ENCODE data around the gene CTDNEP1.
A peak's percentile ranks its signal among the peaks of the same experiment; 100 is the strongest.

Gene CTDNEP1

DNA sequence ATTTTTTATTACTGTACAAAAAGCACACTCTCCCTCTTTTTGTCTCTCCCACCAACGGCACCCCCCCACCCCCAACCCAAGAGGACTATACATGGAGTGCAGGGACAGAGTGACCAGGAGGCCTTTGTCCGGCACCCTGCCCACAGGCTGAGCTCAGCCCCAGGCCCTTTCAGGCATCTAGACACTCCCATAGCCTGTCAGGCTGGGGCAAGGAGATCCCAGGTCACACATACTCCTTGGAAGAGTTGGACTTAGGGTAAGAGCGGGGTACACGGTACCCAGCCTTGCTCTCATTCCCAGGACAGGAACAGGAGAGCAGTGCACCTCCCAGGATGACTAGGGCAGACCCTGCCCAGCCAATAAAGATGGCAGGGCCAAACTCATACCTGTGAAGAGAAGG is 8.6 kb upstream of the CTDNEP1 start:
- peak overlapping the region; percentile 96 for H3K4me3 ChIP-seq (ENCODE audit: low read depth, low read length)
- no peak for DNase-seq (ENCODE audit: low read depth)

DNA sequence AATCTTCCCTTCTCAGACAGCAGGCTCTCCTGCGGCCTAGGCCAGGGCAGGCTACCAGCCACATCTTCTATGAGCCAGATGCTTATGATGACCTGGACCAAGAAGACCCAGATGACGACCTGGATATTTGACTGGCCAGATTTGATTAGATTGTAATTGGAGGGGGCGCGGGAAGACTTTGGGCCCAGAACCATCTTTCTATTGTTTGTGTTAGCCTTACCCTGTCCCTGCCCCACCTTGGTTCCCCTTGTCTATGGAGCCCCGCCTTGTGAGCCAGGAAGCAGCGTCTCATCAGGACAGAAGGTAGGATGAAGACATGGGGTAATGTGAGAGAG is 8.0 kb upstream of the CTDNEP1 start:
- no peak for DNase-seq (ENCODE audit: low read depth)
- TF ChIP-seq, protein P1, sequence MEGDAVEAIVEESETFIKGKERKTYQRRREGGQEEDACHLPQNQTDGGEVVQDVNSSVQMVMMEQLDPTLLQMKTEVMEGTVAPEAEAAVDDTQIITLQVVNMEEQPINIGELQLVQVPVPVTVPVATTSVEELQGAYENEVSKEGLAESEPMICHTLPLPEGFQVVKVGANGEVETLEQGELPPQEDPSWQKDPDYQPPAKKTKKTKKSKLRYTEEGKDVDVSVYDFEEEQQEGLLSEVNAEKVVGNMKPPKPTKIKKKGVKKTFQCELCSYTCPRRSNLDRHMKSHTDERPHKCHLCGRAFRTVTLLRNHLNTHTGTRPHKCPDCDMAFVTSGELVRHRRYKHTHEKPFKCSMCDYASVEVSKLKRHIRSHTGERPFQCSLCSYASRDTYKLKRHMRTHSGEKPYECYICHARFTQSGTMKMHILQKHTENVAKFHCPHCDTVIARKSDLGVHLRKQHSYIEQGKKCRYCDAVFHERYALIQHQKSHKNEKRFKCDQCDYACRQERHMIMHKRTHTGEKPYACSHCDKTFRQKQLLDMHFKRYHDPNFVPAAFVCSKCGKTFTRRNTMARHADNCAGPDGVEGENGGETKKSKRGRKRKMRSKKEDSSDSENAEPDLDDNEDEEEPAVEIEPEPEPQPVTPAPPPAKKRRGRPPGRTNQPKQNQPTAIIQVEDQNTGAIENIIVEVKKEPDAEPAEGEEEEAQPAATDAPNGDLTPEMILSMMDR (IDR thresholded peaks at IDR 0.05; ENCODE audit: control insufficient read depth, extremely low read depth, insufficient read depth): no peak
- H3K4me3 ChIP-seq (ENCODE audit: low read depth, low read length): no peak overlapping the region

More for the DNA sequence above, 8.6 kb upstream of the CTDNEP1 start:
- TF ChIP-seq, protein P1 (IDR thresholded peaks at IDR 0.05; ENCODE audit: control insufficient read depth, extremely low read depth, insufficient read depth): no peak

DNA sequence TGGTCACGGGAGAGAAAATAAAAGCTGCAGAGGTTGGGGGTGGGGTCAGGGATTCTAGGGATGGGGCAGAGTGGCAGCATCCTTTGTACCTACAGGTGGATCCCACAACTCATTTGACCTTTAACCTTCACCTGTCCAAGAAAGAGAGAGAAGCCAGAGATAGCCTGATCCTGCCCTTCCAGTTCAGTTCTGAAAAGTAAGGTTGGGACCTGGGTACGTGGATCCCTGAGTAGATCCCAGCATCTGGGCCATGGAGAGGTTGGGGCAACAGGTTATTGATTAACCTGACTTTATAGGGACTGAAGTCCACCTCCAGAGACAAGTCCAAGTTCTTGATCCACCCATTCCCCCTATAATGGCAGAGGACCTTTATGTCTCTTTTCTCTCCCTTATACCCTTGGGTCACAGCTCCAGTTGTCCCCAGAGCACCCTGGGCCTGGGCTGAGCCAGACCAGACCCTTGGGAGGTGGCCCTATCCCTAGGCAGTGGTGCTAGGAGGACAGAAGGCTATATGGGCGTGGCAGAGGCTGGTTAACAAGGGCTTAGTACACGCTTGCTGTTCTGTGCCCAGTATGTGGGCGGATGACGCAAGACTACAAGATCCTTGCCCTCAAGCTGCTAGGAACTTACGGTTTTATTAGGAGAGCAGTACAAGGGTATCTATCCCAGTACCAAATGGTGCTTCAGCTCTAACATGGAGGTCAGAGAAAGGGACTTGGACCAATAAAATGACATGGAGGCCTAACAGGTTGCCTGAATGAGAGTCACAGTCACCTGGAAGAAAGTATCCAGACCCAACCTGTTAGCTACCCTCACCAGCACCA is 7.4 kb upstream of the CTDNEP1 start:
- no peak overlapping the region for H3K4me3 ChIP-seq (ENCODE audit: low read depth, low read length)
- TF ChIP-seq, protein P1 (IDR thresholded peaks at IDR 0.05; ENCODE audit: control insufficient read depth, extremely low read depth, insufficient read depth): no peak
- DNase-seq (ENCODE audit: low read depth): no peak

DNA sequence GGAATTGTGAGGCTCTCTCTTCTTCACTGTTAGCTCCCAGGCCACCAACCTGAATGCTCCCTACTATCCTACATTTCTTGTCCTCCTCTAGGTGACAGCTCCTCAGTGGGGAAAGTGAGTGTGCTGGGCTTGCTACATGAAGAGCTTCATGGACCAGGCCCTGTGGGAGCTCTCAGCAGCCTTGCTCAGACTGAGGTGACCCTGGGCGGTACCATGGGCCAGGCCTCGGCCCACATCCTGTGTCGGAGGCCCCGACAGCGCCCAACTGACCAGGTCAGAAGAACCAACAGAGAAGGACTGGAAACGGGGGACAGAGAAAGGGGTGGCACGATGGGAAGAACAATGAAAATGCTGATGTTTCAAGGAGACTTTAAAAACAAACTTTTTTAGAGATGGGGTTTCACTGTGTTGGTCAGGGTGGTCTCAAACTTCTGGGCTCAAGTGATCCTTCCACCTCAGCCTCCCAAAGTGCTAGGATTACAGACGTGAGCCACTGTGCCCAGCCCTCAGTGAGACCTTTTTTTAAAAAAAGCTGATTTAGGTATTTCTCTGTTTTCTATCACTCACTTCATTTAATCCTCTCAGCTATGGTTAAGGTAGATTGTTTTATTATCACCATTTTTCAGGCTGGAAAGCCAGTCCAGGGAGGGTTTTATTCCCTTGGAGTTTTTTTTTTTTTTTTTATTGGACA is 5.4 kb upstream of the CTDNEP1 start:
- DNase-seq (ENCODE audit: low read depth): no peak
- no peak overlapping the region for H3K4me3 ChIP-seq (ENCODE audit: low read depth, low read length)
- TF ChIP-seq, protein P1 (IDR thresholded peaks at IDR 0.05; ENCODE audit: control insufficient read depth, extremely low read depth, insufficient read depth): no peak

DNA sequence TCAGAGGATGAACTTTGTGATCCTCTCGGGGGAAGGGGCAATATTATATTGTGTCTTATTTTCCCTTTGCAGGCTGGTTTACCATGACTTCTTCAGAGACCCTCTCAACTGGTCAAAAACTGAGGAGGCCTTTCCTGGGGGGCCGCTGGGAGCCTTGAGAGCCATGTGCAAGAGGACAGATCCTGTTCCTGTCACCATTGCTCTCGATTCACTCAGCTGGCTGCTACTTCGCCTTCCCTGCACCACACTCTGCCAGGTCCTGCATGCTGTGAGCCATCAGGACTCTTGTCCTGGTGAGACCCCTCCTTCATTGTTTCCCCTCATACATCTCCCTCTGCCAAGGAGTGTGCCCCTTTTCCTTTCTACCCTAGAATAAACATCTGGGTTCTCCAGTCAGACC is 3.0 kb upstream of the CTDNEP1 start:
- no peak for DNase-seq (ENCODE audit: low read depth)
- H3K4me3 ChIP-seq (ENCODE audit: low read depth, low read length): no peak overlapping the region
- TF ChIP-seq, protein P1 (IDR thresholded peaks at IDR 0.05; ENCODE audit: control insufficient read depth, extremely low read depth, insufficient read depth): no peak

DNA sequence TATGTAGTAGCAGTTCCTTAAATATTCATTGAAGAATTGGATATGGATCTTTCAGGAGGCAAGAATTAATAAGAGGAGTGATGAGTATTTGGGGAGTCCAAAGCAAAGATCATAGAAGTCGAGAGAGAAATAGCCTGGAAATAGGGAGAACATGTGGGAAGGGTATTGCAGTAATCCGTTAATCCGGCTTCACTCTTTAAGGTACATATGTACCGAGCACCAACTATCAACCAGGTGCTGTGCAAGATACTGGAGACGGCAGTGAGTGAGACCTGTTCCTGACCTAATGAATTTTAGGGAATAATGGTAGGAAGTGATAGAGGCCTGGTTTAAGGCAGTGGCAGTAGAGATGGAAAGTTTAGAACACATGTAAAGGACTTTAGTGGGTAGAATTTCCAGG is 1.5 kb upstream of the CTDNEP1 start:
- TF ChIP-seq, protein P1 (IDR thresholded peaks at IDR 0.05; ENCODE audit: control insufficient read depth, extremely low read depth, insufficient read depth): no peak
- no peak for DNase-seq (ENCODE audit: low read depth)
- H3K4me3 ChIP-seq (ENCODE audit: low read depth, low read length): peak overlapping the region; percentile 92

Measured in LNCaP clone FGC (cell line).